Retinal pigment epithelial cell (primary cell): ENCODE data around the gene MEIS1.

Experiments
- DNase-seq: peaks from one replicate; pipeline ENCODE4 v3.0.0-alpha.2; 2010; ENCODE audit warnings: low read depth
- H3K4me3 ChIP-seq: 2 replicates; pipeline ENCODE4 v1.5.1; 2011; ENCODE audit warnings: mild to moderate bottlenecking, low read length, control low read depth, moderate library complexity
- CTCF ChIP-seq: conservative IDR thresholded peaks from 2 replicates; pipeline ENCODE4 v1.5.1; 2011; ENCODE audit warnings: low read depth, low read length, control low read depth, inconsistent platforms

The MEIS1 gene

GRCh38 chr2:66508484-66509071 is 73.7 kb downstream of the MEIS1 start:
- TF ChIP-seq CTCF = no peak

GRCh38 chr2:66509326-66509811 is 74.4 kb downstream of the MEIS1 start:
- no peak for DNase-seq
- TF ChIP-seq CTCF = no peak
- no peak overlapping the region for H3K4me3 ChIP-seq

More at GRCh38 chr2:66508484-66509071, 73.7 kb downstream of the MEIS1 start:
- DNase-seq = peak; percentile 62
- no peak overlapping the region for H3K4me3 ChIP-seq

GRCh38 chr2:66512626-66513025 is 77.7 kb downstream of the MEIS1 start:
- TF ChIP-seq CTCF = no peak
- H3K4me3 ChIP-seq = no peak overlapping the region
- no peak for DNase-seq

GRCh38 chr2:66515743-66516142 is 80.8 kb downstream of the MEIS1 start:
- no peak overlapping the region for H3K4me3 ChIP-seq
- no peak for DNase-seq
- no peak for TF ChIP-seq CTCF

GRCh38 chr2:66516499-66516898 is 81.6 kb downstream of the MEIS1 start:
- H3K4me3 ChIP-seq = no peak overlapping the region
- TF ChIP-seq CTCF = no peak
- no peak for DNase-seq

- TF ChIP-seq CTCF = no peak
- DNase-seq = no peak
- H3K4me3 ChIP-seq = no peak overlapping the region
Measured at GRCh38 chr2:66517772-66518171, 82.8 kb downstream of the MEIS1 start.

GRCh38 chr2:66519264-66519843 is 84.4 kb downstream of the MEIS1 start:
- no peak for DNase-seq
- TF ChIP-seq CTCF = no peak
- H3K4me3 ChIP-seq = no peak overlapping the region
